WTC11 (cell line): ENCODE data around the gene IL26.

Experiments
- CREB1 ChIP-seq: sonication (generic); formaldehyde crosslinking; IDR thresholded peaks from 2 replicates; pipeline ENCODE4 v1.8.0; 2023; ENCODE audit warnings: mild to moderate bottlenecking, missing genetic modification reagents
- OVOL2 ChIP-seq: fragments of 250-450 bp; sonication (Bioruptor Pico); IDR thresholded peaks from 2 replicates; pipeline ENCODE4 v1.9.0; 2021; ENCODE audit warnings: mild to moderate bottlenecking, borderline replicate concordance
- ZNF219 ChIP-seq: sonication (generic); formaldehyde crosslinking; IDR thresholded peaks from 2 replicates; pipeline ENCODE4 v1.8.0; 2023; ENCODE audit warnings: missing genetic modification reagents, mild to moderate bottlenecking, borderline replicate concordance
- TF ChIP-seq, protein P1 (sequence below): fragments of 200-600 bp; IDR thresholded peaks from 2 replicates; pipeline ENCODE4 v1.8.0; 2022; ENCODE audit warnings: antibody characterized with exemption
- TF ChIP-seq, protein P2 (sequence below): sonication (generic); formaldehyde crosslinking; IDR thresholded peaks from 2 replicates; pipeline ENCODE4 v1.8.0; 2023; ENCODE audit warnings: missing genetic modification reagents, mild to moderate bottlenecking, borderline replicate concordance
- TF ChIP-seq, protein P3 (sequence below): sonication (generic); formaldehyde crosslinking; IDR thresholded peaks from 2 replicates; pipeline ENCODE4 v1.8.0; 2022; ENCODE audit warnings: mild to moderate bottlenecking, missing genetic modification reagents

DNA sequence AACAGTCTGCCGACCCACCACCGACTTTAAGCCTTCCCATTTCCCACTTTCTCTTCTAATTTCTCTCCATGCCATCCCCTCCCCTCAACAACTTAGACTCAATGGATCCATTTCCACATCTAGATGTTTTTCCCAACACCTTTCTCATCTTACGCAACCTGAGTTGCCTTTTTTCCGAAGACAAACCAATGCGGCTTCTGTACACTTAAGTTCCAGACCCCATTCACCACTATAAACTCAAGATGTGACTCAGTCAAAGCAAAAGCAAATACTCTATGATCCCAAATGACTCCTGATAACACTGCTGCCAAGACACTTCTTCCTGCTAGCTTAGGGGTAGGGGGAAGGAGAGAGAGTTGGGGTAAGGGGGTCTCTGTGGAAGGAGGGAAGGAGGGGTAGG is 26.5 kb upstream of the IL26 start:
- TF ChIP-seq, protein P1, sequence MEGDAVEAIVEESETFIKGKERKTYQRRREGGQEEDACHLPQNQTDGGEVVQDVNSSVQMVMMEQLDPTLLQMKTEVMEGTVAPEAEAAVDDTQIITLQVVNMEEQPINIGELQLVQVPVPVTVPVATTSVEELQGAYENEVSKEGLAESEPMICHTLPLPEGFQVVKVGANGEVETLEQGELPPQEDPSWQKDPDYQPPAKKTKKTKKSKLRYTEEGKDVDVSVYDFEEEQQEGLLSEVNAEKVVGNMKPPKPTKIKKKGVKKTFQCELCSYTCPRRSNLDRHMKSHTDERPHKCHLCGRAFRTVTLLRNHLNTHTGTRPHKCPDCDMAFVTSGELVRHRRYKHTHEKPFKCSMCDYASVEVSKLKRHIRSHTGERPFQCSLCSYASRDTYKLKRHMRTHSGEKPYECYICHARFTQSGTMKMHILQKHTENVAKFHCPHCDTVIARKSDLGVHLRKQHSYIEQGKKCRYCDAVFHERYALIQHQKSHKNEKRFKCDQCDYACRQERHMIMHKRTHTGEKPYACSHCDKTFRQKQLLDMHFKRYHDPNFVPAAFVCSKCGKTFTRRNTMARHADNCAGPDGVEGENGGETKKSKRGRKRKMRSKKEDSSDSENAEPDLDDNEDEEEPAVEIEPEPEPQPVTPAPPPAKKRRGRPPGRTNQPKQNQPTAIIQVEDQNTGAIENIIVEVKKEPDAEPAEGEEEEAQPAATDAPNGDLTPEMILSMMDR, result no peak
- TF ChIP-seq, protein P2, sequence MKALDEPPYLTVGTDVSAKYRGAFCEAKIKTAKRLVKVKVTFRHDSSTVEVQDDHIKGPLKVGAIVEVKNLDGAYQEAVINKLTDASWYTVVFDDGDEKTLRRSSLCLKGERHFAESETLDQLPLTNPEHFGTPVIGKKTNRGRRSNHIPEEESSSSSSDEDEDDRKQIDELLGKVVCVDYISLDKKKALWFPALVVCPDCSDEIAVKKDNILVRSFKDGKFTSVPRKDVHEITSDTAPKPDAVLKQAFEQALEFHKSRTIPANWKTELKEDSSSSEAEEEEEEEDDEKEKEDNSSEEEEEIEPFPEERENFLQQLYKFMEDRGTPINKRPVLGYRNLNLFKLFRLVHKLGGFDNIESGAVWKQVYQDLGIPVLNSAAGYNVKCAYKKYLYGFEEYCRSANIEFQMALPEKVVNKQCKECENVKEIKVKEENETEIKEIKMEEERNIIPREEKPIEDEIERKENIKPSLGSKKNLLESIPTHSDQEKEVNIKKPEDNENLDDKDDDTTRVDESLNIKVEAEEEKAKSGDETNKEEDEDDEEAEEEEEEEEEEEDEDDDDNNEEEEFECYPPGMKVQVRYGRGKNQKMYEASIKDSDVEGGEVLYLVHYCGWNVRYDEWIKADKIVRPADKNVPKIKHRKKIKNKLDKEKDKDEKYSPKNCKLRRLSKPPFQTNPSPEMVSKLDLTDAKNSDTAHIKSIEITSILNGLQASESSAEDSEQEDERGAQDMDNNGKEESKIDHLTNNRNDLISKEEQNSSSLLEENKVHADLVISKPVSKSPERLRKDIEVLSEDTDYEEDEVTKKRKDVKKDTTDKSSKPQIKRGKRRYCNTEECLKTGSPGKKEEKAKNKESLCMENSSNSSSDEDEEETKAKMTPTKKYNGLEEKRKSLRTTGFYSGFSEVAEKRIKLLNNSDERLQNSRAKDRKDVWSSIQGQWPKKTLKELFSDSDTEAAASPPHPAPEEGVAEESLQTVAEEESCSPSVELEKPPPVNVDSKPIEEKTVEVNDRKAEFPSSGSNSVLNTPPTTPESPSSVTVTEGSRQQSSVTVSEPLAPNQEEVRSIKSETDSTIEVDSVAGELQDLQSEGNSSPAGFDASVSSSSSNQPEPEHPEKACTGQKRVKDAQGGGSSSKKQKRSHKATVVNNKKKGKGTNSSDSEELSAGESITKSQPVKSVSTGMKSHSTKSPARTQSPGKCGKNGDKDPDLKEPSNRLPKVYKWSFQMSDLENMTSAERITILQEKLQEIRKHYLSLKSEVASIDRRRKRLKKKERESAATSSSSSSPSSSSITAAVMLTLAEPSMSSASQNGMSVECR (CRISPR knock-in tag), result no peak
- TF ChIP-seq, protein P3, sequence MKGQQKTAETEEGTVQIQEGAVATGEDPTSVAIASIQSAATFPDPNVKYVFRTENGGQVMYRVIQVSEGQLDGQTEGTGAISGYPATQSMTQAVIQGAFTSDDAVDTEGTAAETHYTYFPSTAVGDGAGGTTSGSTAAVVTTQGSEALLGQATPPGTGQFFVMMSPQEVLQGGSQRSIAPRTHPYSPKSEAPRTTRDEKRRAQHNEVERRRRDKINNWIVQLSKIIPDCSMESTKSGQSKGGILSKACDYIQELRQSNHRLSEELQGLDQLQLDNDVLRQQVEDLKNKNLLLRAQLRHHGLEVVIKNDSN (CRISPR knock-in tag), result no peak
- no peak for TF ChIP-seq ZNF219 (CRISPR knock-in tag)
- no peak for TF ChIP-seq CREB1 (CRISPR knock-in tag)
- no peak for TF ChIP-seq OVOL2
